ENCODE results near the gene PDE11A. TPM values are rescaled to one million over a fixed set of nuclear protein-coding genes. Genes with fewer than 3 reads are reported as not detected.

PDE11A gene
- total RNA-seq, 1 experiment from 2014 or later: 0.61 TPM

- no peak for DNase-seq (ENCODE audit: low read depth, low spot score)
- no peak overlapping the region for H3K27ac ChIP-seq (ENCODE audit: low read depth, low read length)
- H3K9me3 ChIP-seq (ENCODE audit: control insufficient read depth in 1 of 2, insufficient read depth in 1 of 2, low read depth in 1 of 2, low read length in 2 of 2): no peaks in the 10 kb centered on the region
- H3K27me3 ChIP-seq (ENCODE audit: insufficient read depth, low read length): no peaks in the 10 kb centered on the region
- ChIA-PET RAD21 (ENCODE audit: low non-redundant PET in 1 of 2, low total read pairs in 2 of 2, uncharacterized antibody in 2 of 2, unreplicated experiment in 2 of 2) (no interaction called here), CTCF (no interaction called here), POLR2A (no interaction called here)
- H3K79me2 ChIP-seq (ENCODE audit: insufficient read depth, low read length): no peaks in the 10 kb centered on the region
- no peak overlapping the region for H3K4me2 ChIP-seq (ENCODE audit: low read length)
- H4K20me1 ChIP-seq (ENCODE audit: insufficient read depth): no peaks in the 10 kb centered on the region
- no peak for ATAC-seq
- H3K9me2 ChIP-seq (ENCODE audit: insufficient read depth): no peaks in the 10 kb centered on the region
- intact Hi-C loops (cut with micrococcal nuclease): no loop called here
- no peak overlapping the region for H3K9ac ChIP-seq (ENCODE audit: low read length)
- no peak overlapping the region for H3K4me3 ChIP-seq (replicated peaks in 1 of 2; ENCODE audit: low read depth in 1 of 2, low read length in 2 of 2)
- H3K36me3 ChIP-seq (ENCODE audit: control insufficient read depth in 1 of 2, insufficient read depth in 2 of 2, low read length in 2 of 2): no peaks in the 10 kb centered on the region
- BruUV-seq (replicated peaks): no TSS peak
- H3K4me1 ChIP-seq (ENCODE audit: control insufficient read depth in 1 of 2, insufficient read depth in 2 of 2, low read length in 2 of 2): no peaks in the 10 kb centered on the region
- TF ChIP-seq EGR1 (IDR thresholded peaks at IDR 0.05; ENCODE audit: low read depth): no peak
- no peak for TF ChIP-seq MAX (IDR thresholded peaks at IDR 0.05)
- no peak for TF ChIP-seq SIN3A (IDR thresholded peaks at IDR 0.05; ENCODE audit: low read depth)
- no peak for TF ChIP-seq ZNF274 (IDR thresholded peaks at IDR 0.05; ENCODE audit: low read depth, low read length)
- no peak for TF ChIP-seq SP1 (IDR thresholded peaks at IDR 0.05; ENCODE audit: low read depth)
- no peak for TF ChIP-seq CEBPB (IDR thresholded peaks at IDR 0.05; ENCODE audit: low read depth)
- no peak for TF ChIP-seq YY1 (IDR thresholded peaks at IDR 0.05; ENCODE audit: extremely low read depth, insufficient replicate concordance, low read depth, low read length)
- TF ChIP-seq CBX3 (IDR thresholded peaks at IDR 0.05; ENCODE audit: low read depth): no peak
- no peak for TF ChIP-seq REST (IDR thresholded peaks at IDR 0.05; ENCODE audit: low read depth)
- TF ChIP-seq SRF (IDR thresholded peaks at IDR 0.05; ENCODE audit: low read depth): no peak
- TF ChIP-seq ZFX (IDR thresholded peaks at IDR 0.05): no peak
- TF ChIP-seq TCF7L2 (IDR thresholded peaks at IDR 0.05; ENCODE audit: borderline replicate concordance, extremely low read depth, insufficient read depth, insufficient read length): no peak
- no peak for TF ChIP-seq JUND (IDR thresholded peaks at IDR 0.05)
- TF ChIP-seq EZH2 (IDR thresholded peaks at IDR 0.05): no peak
- no peak for TF ChIP-seq RAD21 (IDR thresholded peaks at IDR 0.05; ENCODE audit: low read depth)
- H2AFZ ChIP-seq (ENCODE audit: low read depth, low read length, poor library complexity, severe bottlenecking): no peak overlapping the region
Observed at GRCh38 chr2:177641331-177641730, 431.2 kb downstream of the PDE11A start.
